SIG-M5 treated with dmso at 0.1 percent for 504 hours (cell line): ENCODE results near the gene MEDAG.
"Not testable (repeated sequence)": the region's sequence is repeated elsewhere in the genome, so short reads cannot be mapped to it uniquely, and the experiment has no call there.

Source experiments
- DNase-seq: peaks from one replicate; lab custom pipeline; 2025; ENCODE audit not compliant: unreplicated experiment; lab: John Stamatoyannopoulos, UW

MEDAG gene

DNA sequence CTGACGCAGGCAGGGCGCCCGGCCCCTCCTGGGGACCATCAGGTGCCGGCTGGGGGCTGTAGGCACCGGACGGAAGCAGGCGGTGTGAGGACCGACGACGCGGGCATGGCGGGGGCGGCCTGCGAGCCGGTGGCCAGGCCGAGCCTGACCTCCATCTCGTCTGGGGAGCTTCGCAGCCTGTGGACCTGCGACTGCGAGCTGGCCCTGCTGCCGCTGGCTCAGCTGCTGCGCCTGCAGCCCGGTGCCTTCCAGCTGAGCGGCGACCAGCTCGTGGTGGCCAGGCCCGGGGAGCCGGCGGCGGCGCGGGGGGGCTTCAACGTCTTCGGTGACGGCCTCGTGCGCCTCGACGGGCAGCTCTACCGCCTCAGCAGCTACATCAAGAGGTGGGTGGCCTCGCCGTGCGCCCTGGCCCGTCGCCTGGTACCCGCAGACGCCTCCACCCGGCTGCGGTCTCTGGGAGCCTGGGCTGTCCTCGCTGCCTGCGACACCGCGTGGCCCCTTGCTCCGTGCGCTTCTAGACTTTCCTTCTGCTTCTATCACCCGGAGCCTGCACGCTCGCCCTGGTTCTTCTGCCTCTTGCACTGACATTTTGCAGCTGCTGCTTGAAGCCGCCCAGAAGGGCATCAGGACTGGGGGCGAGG lies 460 bp downstream of the MEDAG start:
- no peak for DNase-seq

GRCh38 chr13:30907121-30907861 lies 1.2 kb downstream of the MEDAG start:
- no peak for DNase-seq

GRCh38 chr13:30908416-30908980 lies 2.4 kb downstream of the MEDAG start:
- no peak for DNase-seq

DNA sequence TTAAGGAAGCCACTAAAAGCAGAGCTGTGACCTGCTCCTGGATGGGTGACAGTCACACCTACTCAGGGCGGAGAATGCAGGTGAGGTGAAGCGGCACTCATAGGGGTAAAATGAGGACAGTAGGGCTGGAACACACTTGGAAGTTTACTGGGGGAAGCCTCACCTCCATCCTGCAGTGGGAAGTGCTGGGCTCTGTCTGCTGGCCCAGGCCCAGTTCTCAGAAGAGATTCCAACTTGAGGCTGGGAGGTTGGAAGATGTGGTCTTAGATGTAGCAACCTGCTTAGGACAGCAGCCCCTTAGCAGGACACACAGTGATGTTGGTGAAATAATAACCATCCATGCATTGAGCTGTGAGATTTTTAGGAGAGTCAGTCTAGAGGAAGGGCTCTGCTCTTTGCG lies 4.6 kb downstream of the MEDAG start:
- DNase-seq: no peak

DNA sequence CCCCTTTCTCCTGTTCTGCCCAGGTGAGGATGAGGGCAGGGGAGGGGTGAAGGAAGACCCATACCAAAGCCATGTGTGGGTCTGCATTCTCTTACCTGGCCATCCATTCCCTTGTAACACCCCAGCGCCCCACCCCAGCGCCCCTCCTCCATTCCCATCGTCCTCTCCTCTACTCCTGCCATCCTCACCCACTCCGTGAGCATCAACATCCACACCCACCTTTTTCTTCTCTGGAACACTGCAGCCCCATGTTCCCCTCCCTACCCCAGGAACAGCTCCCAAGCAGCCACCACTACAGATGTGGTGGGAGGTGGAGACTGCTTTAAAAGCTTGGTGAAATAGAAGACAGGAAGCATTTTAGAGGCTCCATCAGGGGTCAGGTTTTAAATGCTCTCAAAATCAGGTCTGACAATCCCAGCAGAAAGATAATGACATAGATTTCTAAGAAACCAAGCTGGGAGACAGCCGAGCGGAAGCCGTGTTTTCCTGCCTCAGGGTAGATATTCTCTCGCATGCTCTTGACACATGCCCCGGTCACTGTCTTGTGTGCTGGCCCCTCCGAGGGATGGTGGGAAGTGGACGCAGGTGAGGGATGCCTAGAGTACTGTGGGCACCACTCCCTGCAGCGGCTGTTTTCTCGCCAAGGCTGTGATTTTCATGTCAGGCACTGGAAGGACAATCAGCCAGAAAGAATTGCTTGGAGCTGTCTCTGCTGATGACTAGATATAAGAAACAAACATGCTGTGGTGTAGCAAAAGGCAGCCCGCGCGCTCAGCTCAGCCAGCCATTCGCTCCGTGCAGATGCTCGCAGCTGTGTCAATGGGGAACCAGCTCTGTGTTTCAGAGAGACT lies 9.8 kb downstream of the MEDAG start:
- DNase-seq: no peak

DNA sequence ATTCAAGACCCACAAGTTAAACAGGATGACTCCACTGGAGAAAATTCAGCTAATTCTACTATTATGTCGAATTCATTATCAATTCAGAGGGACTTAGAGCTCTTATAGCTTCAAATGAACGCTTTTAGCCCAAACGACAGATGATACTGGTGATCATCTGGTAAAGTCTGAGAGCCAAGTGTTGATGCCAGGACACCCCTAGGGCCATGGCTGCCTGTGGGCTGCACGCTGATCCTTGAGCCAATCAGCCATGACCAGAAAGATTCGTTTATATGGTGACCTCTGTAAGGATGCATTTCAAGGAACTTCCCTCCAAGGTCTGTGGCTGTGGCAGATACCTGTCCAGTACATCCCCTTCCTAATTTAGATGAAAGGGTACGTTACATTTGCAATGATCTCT lies 10.9 kb downstream of the MEDAG start:
- DNase-seq: no peak

DNA sequence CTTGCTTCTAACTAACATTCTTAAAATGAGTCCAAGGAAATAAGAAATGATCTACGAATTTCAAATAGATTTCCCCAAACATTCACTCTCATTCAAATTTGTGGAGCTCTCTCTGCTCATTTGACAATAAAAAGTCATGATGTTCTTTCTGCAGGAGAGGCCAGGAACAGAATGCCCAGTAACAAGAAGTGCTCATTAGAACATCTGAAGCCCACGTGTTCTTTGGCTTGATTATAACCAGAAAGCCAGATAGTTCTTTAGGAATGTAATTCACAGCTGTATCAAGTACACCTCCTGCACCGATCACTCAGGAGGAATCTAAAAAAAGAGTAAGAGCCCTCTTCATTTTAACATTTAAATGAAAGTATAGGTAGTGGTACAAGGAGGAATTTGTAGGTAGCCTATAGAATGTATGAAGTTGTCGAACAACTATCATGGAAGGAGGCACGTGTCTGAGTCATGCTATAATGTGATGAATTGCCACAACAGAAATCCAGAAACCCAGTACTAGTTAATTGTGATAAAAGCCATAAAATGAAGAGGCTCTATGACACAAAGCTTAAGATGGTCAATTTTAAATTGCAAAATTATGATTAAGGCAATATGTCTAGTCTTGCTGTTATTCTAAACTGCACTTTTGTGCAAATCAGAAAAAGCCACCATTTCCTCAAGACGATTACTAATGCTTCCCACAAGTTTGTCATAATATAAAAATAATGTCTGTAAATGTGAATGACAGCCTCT lies 12.8 kb downstream of the MEDAG start:
- DNase-seq: no peak

DNA sequence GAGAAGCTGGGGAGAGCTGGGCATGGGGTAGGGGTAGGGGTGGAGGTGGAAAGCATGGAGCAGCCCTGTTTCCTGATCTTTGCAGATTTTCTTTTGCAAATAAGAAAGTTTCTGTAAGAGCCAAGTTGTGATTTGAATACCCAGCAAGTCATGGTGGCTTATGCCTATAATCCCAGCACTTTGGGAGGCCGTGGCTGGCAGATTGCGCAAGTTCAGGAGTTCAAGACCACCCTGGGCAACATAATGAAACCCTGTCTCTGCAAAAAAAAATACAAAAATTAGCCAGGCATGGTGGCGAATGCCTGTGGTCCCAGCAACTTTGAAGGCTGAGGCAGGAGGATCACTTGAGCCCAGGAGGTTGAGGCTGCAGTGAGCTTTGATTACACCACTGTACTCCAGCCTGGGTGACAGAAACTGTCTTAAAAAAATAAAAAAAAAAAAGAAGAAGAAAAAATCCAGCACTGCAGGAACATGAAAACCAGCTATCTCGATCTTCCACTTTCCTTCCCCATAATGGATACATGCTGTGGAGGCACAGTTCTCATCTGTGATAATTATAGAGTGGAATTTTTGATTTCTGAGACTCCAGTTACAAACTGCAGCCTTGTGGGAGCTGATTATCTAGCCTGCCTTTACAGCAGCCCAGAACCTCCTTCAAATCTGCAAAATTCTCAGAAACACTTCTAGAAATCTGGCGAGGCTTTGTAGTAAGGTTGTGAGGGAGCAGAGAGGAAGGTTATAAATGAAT lies 14.3 kb downstream of the MEDAG start:
- no peak for DNase-seq

- DNase-seq: no peak
Measured at GRCh38 chr13:30923418-30923817, 17.3 kb downstream of the MEDAG start.

DNA sequence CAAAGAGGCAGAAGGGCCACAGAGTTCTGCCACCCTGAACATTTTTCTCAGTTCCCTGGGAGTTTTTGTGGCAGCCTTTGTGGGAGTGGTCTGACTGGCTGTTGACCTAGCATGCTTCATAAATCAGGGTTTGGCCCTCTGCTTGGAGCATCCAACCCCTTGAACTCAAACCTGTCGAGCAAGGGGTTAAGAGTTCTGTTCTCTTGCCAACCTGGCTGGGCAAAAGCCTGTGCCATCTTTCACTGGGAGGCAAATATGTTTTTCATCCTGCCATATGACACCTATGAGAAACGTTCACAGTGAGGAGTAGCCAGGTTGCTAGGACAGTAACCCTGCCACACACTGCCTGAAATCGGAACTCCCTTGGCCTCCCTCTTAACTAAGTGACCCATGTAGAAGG lies 18.6 kb downstream of the MEDAG start:
- DNase-seq: no peak

GRCh38 chr13:30925429-30925828 lies 19.4 kb downstream of the MEDAG start:
- no peak for DNase-seq

DNA sequence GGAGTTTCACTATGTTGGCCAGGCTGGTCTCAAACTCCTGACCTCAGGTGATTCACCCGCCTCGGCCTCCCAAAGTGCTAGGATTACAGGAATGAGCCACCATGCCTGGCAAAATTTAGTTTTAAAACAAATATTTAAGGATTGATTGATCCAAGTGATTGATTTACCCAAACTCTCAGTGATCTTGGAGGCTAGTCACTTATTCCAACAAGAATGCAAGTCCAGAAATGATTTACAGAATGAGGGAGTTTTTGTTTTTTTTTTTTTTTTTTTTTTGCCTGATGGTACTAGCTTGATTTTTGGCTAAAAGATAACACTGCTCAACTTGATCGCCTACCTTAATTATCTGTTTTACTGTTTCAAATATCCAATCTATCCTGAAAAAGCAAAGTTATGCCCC lies 20.7 kb downstream of the MEDAG start:
- no peak for DNase-seq

- DNase-seq: not testable (repeated sequence)
Measured at GRCh38 chr13:30927188-30927587, 21.1 kb downstream of the MEDAG start.

DNA sequence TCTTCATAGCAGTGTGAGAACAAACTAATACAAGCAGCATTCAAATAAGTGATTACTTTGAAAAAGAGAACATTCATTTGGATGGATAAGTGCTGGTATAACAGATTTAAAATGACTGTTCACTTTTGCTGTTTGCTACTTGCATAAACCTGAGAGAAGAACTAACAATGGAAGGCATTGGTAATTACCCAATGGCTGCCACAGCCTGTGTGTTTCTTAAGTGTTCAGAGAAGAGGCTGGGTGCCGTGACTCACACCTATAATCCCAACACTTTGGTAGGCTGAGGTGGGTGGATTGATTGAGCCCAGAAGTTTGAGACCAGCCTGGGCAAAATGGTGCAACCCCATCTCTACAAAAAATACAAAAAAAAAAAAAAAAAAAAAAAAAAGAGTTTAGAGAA lies 21.5 kb downstream of the MEDAG start:
- DNase-seq: no peak

- no peak for DNase-seq
Measured at GRCh38 chr13:30928978-30929377, 22.9 kb downstream of the MEDAG start.

- DNase-seq: no peak
Measured at GRCh38 chr13:30932481-30933353, 26.6 kb downstream of the MEDAG start, which contains the start of gene TEX26. TEX26 (plus strand) TSS chr13:30932656; CDS start chr13:30932716, 60 bp downstream.

DNA sequence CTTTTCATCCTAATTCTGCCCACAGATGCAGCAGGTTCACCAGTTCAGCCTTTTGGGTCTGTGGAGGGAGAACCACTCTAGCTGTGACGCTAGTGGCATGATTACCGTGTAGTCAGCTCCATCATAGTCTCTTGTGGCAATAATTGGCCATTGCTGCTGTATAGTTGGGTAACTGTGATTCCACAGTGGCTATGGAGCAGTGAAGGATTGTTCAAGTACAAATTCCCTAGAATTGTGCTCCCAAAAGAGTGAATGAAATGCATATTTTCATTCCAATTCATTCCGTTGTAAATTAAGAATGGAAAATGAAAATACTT lies 27.2 kb downstream of the MEDAG start:
- no peak for DNase-seq

DNA sequence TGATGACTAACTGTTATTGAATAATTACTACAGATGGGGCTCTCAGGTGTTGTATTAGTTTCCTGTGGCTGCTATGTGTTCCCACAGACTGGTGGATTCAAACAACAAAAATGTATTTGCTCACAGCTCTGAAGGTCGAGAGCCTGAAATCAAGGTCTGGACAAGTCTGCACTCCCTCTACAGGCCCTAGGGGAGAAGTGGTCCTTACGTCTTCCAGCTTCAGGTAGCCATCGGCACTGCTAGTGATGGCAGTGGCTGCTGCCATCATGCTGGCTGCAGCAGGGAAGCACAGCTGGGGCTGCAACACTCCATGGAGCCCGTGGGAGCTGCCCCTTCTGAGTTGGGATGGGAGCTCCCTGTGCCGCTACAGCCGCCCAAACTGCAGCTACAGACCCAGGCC lies 28.3 kb downstream of the MEDAG start:
- no peak for DNase-seq

DNA sequence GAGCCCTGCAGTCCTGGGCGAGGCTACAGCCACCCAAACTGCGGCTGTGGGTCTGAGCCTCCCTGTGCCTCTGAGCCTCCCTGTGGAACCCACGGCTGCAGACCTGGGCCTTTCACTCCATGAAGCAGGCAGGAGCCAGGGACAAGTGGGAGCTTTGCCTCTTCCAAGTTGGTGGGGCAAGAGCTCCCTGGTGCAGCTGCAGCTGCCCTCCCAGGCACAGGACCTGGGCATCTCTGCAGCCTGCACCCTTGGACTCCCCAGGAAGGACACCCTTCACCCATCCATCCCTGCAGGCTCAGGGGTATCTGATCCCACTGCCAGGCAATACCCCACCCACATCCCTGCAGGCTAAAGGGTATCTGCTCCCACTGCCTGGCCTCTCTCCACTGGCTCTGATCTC lies 28.7 kb downstream of the MEDAG start:
- DNase-seq: no peak
